ENCODE data around the gene METRNL.

DNA sequence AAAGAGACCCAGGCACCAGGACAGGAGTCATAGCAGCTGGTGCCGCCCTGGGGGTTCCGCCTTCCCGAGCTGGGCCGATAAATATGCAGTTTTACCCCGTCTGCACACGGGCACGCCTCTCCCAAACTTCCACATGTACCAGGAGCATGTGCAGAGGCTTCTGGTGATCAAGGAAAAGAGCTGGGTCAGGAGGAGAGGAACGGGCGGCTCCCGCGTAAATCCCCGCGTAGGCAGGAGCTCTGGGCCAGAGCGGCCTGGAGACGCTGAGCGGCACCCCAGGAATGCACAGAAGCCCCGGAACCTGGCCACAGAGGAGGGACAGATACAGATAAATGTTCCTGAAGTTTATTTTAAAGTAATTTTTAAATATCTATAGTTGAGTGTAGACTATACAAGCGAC lies 46.6 kb upstream of the METRNL start:
- TF ChIP-seq CTCF (IDR thresholded peaks at IDR 0.05; ENCODE audit: insufficient read depth, low read length, poor library complexity, severe bottlenecking) (no peak), EZH2phosphoT487 (conservative IDR thresholded peaks at IDR 0.05; ENCODE audit: low read length) (no peak)

Measured in SU-DHL-6 (cell line).